Measurements from ENCODE around the gene ASPDH. TPM values are rescaled to one million over a fixed set of nuclear protein-coding genes. Genes with fewer than 3 reads are reported as not detected.

The ASPDH gene
- total RNA-seq, 2 experiments from 2014 or later = not detected

DNA sequence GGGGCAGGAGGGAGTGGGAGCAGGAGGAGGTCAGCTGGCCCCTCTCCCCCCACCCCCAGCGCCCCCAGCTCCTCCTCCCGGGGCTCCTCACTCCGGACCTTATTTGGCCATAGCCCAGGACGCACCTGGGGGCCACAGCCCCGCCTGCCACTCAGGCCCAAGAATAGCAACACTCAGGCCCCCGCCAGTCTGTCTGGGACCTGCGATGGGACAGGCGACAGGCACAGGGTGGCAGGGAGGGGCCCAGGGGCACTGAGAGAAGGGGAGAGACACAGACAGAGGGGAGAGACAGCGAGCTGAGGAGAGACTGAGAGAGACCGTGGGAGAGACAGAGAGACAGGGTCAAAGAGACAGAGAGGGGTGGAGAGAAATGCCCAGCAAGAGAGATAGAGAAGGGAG is 13.0 kb downstream of the ASPDH start:
- TF ChIP-seq CTCF (IDR thresholded peaks at IDR 0.05) = no peak
- intact Hi-C loops (cut with DNase I, micrococcal nuclease) = no loop called here
- DNase-seq (peak in 1 of 14 experiments; percentile 31), ATAC-seq (ENCODE audit: poor library complexity) (no peak)
- no peaks in the 10 kb centered on the region for H3K9me3 Mint-ChIP-seq
- Histone ChIP-seq H3K9me3 (ENCODE audit: control insufficient read depth in 1 of 2, insufficient read depth in 1 of 2, low read length in 2 of 2) (no peaks in the 10 kb centered on the region), H3K36me3 (ENCODE audit: insufficient read depth, low read length) (peaks cover 2% of the 10 kb centered on the region), H3K27ac (ENCODE audit: low read depth in 1 of 2, low read length in 2 of 2) (no peak overlapping the region), H3K4me1 (ENCODE audit: insufficient read depth, low read length) (no peaks in the 10 kb centered on the region), H3K27me3 (ENCODE audit: control insufficient read depth in 1 of 2, insufficient read depth in 2 of 2, low read length in 2 of 2) (no peaks in the 10 kb centered on the region), H3K4me3 (ENCODE audit: low read length) (no peak overlapping the region)
- ChIA-PET POLR2A (no interaction called here), CTCF (no interaction called here)
- H3K4me3 Mint-ChIP-seq = no peak overlapping the region
- no peaks in the 10 kb centered on the region for H3K4me1 Mint-ChIP-seq (ENCODE audit: low read depth)
- no peaks in the 10 kb centered on the region for H3K27me3 Mint-ChIP-seq
- H3K27ac Mint-ChIP-seq = no peak overlapping the region
- H3K36me3 Mint-ChIP-seq (ENCODE audit: low read depth) = peaks cover 9% of the 10 kb centered on the region

- no peaks in the 10 kb centered on the region for H3K4me1 Mint-ChIP-seq (ENCODE audit: low read depth)
- H3K27ac ChIP-seq (ENCODE audit: low read depth in 1 of 2, low read length in 2 of 2) = no peak overlapping the region
- no peaks in the 10 kb centered on the region for H3K36me3 ChIP-seq (ENCODE audit: insufficient read depth, low read length)
- DNase-seq = peak in 3 of 14 experiments; percentile 13 to 69 (median 60)
- peaks cover 9% of the 10 kb centered on the region for H3K36me3 Mint-ChIP-seq (ENCODE audit: low read depth)
- POLR2A ChIA-PET = no interaction called here
- no peaks in the 10 kb centered on the region for H3K9me3 Mint-ChIP-seq
- no peak for TF ChIP-seq CTCF (IDR thresholded peaks at IDR 0.05)
- ATAC-seq (ENCODE audit: poor library complexity) = no peak
- CTCF ChIA-PET = no interaction called here
- no peak overlapping the region for H3K4me3 Mint-ChIP-seq
- no peak overlapping the region for H3K4me3 ChIP-seq (ENCODE audit: low read length)
- H3K9me3 ChIP-seq (ENCODE audit: control insufficient read depth in 1 of 2, insufficient read depth in 1 of 2, low read length in 2 of 2) = no peaks in the 10 kb centered on the region
- no peak overlapping the region for H3K27ac Mint-ChIP-seq
- H3K4me1 ChIP-seq (ENCODE audit: insufficient read depth, low read length) = no peaks in the 10 kb centered on the region
- no peaks in the 10 kb centered on the region for H3K27me3 Mint-ChIP-seq
- intact Hi-C loops (cut with DNase I, micrococcal nuclease) = no loop called here
- no peaks in the 10 kb centered on the region for H3K27me3 ChIP-seq (ENCODE audit: control insufficient read depth in 1 of 2, insufficient read depth in 2 of 2, low read length in 2 of 2)
Measured at GRCh38 chr19:50500060-50500752, 13.5 kb downstream of the ASPDH start.

GRCh38 chr19:50498219-50499056 is 15.3 kb downstream of the ASPDH start:
- no peaks in the 10 kb centered on the region for H3K9me3 ChIP-seq (ENCODE audit: control insufficient read depth in 1 of 2, insufficient read depth in 1 of 2, low read length in 2 of 2)
- no peak for TF ChIP-seq CTCF (IDR thresholded peaks at IDR 0.05)
- POLR2A ChIA-PET = no interaction called here
- H3K4me3 ChIP-seq (ENCODE audit: low read length) = no peak overlapping the region
- Mint-ChIP-seq H3K4me3 (no peak overlapping the region), H3K36me3 (ENCODE audit: low read depth) (peaks cover 9% of the 10 kb centered on the region), H3K27me3 (no peaks in the 10 kb centered on the region), H3K9me3 (no peaks in the 10 kb centered on the region), H3K4me1 (ENCODE audit: low read depth) (peaks cover 3% of the 10 kb centered on the region), H3K27ac (no peak overlapping the region)
- no peaks in the 10 kb centered on the region for H3K36me3 ChIP-seq (ENCODE audit: insufficient read depth, low read length)
- H3K27ac ChIP-seq (ENCODE audit: low read depth in 1 of 2, low read length in 2 of 2) = no peak overlapping the region
- H3K4me1 ChIP-seq (ENCODE audit: insufficient read depth, low read length) = no peaks in the 10 kb centered on the region
- CTCF ChIA-PET = no interaction called here
- DNase-seq = no peak
- no peak for ATAC-seq (ENCODE audit: poor library complexity)
- H3K27me3 ChIP-seq (ENCODE audit: control insufficient read depth in 1 of 2, insufficient read depth in 2 of 2, low read length in 2 of 2) = no peaks in the 10 kb centered on the region
- intact Hi-C loops (cut with DNase I, micrococcal nuclease) = no loop called here
